Esophagus muscularis mucosa (tissue), 4 donors: ENCODE results near the gene CPD. TPM values are rescaled to one million over a fixed set of nuclear protein-coding genes. Genes with fewer than 3 reads are reported as not detected.
"Not testable (repeated sequence)": the region's sequence is repeated elsewhere in the genome, so short reads cannot be mapped to it uniquely, and the experiment has no call there.

ENCODE experiments used
- DNase-seq: peaks from one replicate; pipeline ENCODE4 v3.0.0-alpha.2; 2017; ENCODE audit errors: extremely low spot score
- H3K27ac ChIP-seq, 4 donors: fragments of 200-600 bp; sonication (generic); replicated peaks in 1 of 4; 1 replicate in 3 of 4; 2 replicates in 1 of 4; pipeline ENCODE4 v1.5.1; 2016 to 2019; ENCODE audit warnings: mild to moderate bottlenecking in 1 of 4
- H3K27me3 ChIP-seq, 4 donors: fragments of 200-600 bp; sonication (generic); one replicate each; pipeline versions ENCODE4 v1.5.1 to v1.6.0; 2016 to 2019
- H3K36me3 ChIP-seq, 4 donors: fragments of 200-600 bp; sonication (generic); one replicate each; pipeline ENCODE4 v1.5.1; 2016 to 2019
- H3K4me1 ChIP-seq, 4 donors: fragments of 200-600 bp; sonication (generic); one replicate each; pipeline ENCODE4 v1.5.1; 2016 to 2019
- H3K4me3 ChIP-seq, 4 donors: fragments of 200-600 bp; sonication (generic); 1 replicate in 2 of 4; 2 replicates in 2 of 4; pipeline ENCODE4 v1.5.1; 2016 to 2019; ENCODE audit warnings: mild to moderate bottlenecking in 4 of 4, moderate library complexity in 1 of 4
- H3K9me3 ChIP-seq, 4 donors: fragments of 200-600 bp; sonication (generic); 1 replicate in 3 of 4; 2 replicates in 1 of 4; pipeline ENCODE4 v1.5.1; 2016 to 2019
- CTCF ChIP-seq, 3 experiments: fragments of 200-600 bp in 2 of 3; fragments of 450-650 bp in 1 of 3; sonication (generic) in 2 of 3; IDR thresholded peaks; one replicate each; pipeline ENCODE4 v1.5.1; 2017 to 2019; ENCODE audit warnings: antibody characterized with exemption in 3 of 3, mild to moderate bottlenecking in 2 of 3, moderate library complexity in 1 of 3
- EP300 ChIP-seq: sonication (generic); formaldehyde crosslinking; IDR thresholded peaks from one replicate; pipeline ENCODE4 v1.6.1; 2017; ENCODE audit warnings: antibody characterized with exemption
- POLR2A ChIP-seq: fragments of 450-650 bp; IDR thresholded peaks from one replicate; pipeline ENCODE4 v1.6.1; 2017; ENCODE audit warnings: antibody characterized with exemption, moderate library complexity, mild to moderate bottlenecking, low read depth
- POLR2AphosphoS5 ChIP-seq, 2 donors: sonication (generic); formaldehyde crosslinking; IDR thresholded peaks; one replicate each; pipeline ENCODE4 v1.6.1; 2017; ENCODE audit warnings: antibody characterized with exemption in 2 of 2
- WGBS: methylation state at CpG from one replicate; pipeline ENCODE4 v1.1.5; 2018; 5-methylcytosine and 5-hydroxymethylcytosine counted together
- intact Hi-C: fragments of 100-400 bp; cut with DNase I; formaldehyde crosslinking; loops from one replicate; pipeline ENCODE4 v1.15.1; 2023
- total RNA-seq, 4 donors: library from RNA; depleted of rRNA; stranded (reverse); fragments of >200 nt; gene quantifications; one replicate each; pipeline versions ENCODE4 v1.1.0 to v1.2.1, GENCODE V29; 2016

CPD gene
- total RNA-seq, 4 donors from 2014 or later, result 67.0 to 141 (median 95.1) TPM

DNA sequence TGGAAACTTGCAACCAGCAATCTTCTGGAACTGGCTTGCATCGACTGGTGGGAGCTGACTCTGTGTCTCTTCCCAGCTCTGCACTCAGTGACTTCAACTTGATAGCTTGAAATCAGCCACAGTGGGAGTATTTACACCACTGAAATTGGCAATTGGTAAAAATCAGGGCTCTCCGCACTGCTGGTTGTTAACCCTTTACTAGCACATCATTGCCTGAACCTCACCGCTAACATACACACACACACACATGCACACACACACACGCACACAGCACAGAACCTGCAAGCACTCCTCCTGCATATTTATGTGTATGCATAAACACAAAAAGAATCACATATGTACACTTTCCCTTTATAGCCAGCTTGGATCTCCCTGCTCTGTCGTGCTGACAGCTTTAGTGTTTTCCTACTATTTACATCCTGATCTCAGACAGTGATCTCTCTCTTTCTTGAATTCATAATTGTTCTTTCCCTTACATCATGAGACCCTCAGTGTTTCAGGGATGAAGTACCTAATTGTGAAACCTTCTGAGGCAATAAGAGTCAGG is 37.0 kb upstream of the CPD start:
- Histone ChIP-seq H3K4me1 (peaks cover 31 to 54% (median 44%) of the 10 kb centered on the region in 4 donors), H3K9me3 (no peaks in the 10 kb centered on the region), H3K4me3 (no peak overlapping the region), H3K36me3 (no peaks in the 10 kb centered on the region), H3K27me3 (no peaks in the 10 kb centered on the region), H3K27ac (peak overlapping the region; percentile 56 to 81 (median 74))
- 90% methylated on average over 5 of the region's 5 CpGs for WGBS
- DNase-seq, result peak; percentile 39
- intact Hi-C loops, result loop anchor here (5.0 to 10.0 kb wide), 3 partner anchors 41 to 133 kb away; partner anchors contain the start of gene GOSR1
- no peak for TF ChIP-seq POLR2AphosphoS5 (IDR thresholded peaks at IDR 0.05)
- TF ChIP-seq POLR2A, result no peak
- TF ChIP-seq EP300, result no peak
- no peak for TF ChIP-seq CTCF (IDR thresholded peaks at IDR 0.05)

DNA sequence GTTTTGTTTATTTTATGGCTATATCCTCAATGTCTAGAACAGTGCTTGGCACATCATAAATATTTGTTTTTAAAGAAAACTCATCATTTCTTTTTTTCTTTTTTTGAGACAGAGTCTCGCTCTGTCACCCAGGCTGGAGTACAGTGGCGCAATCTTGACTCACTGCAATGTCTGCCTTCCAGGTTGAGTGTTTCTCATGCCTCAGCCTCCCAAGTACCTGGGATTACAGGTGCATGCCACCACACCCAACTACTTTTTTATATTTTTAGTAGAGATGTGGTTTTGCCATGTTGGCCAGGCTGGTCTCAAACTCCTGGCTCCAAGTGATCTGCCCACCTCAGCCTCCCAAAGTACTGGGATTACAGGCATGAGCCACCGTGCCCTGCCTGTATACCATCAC is 35.5 kb upstream of the CPD start:
- intact Hi-C loops, result loop anchor here (5.0 to 10.0 kb wide), 3 partner anchors 39 to 132 kb away; partner anchors contain the start of gene GOSR1
- DNase-seq, H3K27me3 ChIP-seq, H3K4me3 ChIP-seq, H3K9me3 ChIP-seq, H3K36me3 ChIP-seq: not testable (repeated sequence)
- H3K27ac ChIP-seq, result peak overlapping the region in 1 of 4 donors; percentile 19
- peaks cover 31 to 54% (median 44%) of the 10 kb centered on the region in 4 donors for H3K4me1 ChIP-seq
- WGBS, result 100% methylated on average over 3 of the region's 3 CpGs

GRCh38 chr17:30343796-30344195 is 34.9 kb upstream of the CPD start:
- Histone ChIP-seq H3K4me1 (peaks cover 31 to 54% (median 44%) of the 10 kb centered on the region in 4 donors), H3K36me3 (no peaks in the 10 kb centered on the region), H3K9me3 (no peaks in the 10 kb centered on the region), H3K27me3 (no peaks in the 10 kb centered on the region), H3K27ac (peak overlapping the region; percentile 27 to 70 (median 55)), H3K4me3 (no peak overlapping the region)
- intact Hi-C loops, result loop anchor here (5.0 to 10.0 kb wide), 3 partner anchors 39 to 131 kb away; partner anchors contain the start of gene GOSR1
- 66% methylated on average over 4 of the region's 4 CpGs for WGBS
- TF ChIP-seq POLR2AphosphoS5 (IDR thresholded peaks at IDR 0.05), result no peak
- TF ChIP-seq CTCF (IDR thresholded peaks at IDR 0.05), result no peak
- no peak for TF ChIP-seq EP300
- no peak for TF ChIP-seq POLR2A
- no peak for DNase-seq

DNA sequence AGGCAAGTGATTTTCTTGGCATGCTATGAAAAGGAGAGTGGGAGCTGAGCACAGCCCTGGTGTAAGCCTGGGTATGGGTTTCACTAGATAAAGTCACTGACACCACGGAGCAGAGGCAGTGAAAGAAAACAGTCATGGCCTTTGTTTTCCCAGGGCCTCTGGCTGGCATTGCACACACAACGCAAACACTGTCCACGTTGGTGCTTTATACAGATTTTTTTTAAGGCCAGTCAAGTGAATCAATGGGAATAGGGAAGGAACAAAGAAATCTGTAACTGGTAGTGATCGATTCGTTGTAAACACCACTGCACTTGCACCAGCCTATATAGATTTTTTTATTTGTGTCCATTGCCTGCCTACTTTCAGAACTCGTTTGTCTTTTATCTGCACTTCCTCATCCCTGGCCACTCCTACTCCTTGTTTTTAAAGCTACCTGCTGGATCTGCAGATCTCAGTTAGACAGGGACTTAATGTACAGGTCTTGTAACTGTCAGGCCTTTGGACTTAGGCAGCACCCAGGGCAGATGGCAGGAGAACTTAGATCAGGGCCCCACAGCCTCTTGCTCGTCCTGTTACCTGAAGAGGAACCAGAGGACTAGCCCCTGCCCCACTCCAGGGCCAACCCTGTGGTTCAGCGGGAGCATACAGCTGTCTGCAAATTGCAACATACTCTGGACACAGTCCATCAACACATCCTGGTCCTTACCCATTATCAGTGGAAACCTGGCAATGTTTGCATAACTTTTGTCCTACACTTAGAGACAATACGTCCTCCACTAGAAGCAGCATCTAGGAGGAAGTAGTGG is 34.2 kb upstream of the CPD start:
- H3K4me1 ChIP-seq, result peaks cover 31 to 54% (median 44%) of the 10 kb centered on the region in 4 donors
- peak overlapping the region; percentile 27 to 70 (median 56) for H3K27ac ChIP-seq
- no peaks in the 10 kb centered on the region for H3K27me3 ChIP-seq
- intact Hi-C loops, result loop anchor here (5.0 to 10.0 kb wide), 3 partner anchors 38 to 130 kb away; partner anchors contain the start of gene GOSR1
- H3K4me3 ChIP-seq, result no peak overlapping the region
- H3K36me3 ChIP-seq, result no peaks in the 10 kb centered on the region
- TF ChIP-seq POLR2AphosphoS5 (IDR thresholded peaks at IDR 0.05) (peak; percentile 57 to 60), POLR2A (no peak)
- peak; percentile 92 for DNase-seq
- no peaks in the 10 kb centered on the region for H3K9me3 ChIP-seq
- 45% methylated on average over 9 of the region's 9 CpGs for WGBS

GRCh38 chr17:30345089-30345433 is 33.7 kb upstream of the CPD start:
- no peaks in the 10 kb centered on the region for H3K9me3 ChIP-seq
- no peaks in the 10 kb centered on the region for H3K36me3 ChIP-seq
- peaks cover 31 to 49% (median 40%) of the 10 kb centered on the region in 4 donors for H3K4me1 ChIP-seq
- DNase-seq, result no peak
- H3K27me3 ChIP-seq, result no peaks in the 10 kb centered on the region
- WGBS, result 92% methylated on average over 2 of the region's 2 CpGs
- peak overlapping the region; percentile 46 to 68 (median 62) for H3K27ac ChIP-seq
- no peak for TF ChIP-seq EP300
- TF ChIP-seq CTCF (IDR thresholded peaks at IDR 0.05), result no peak
- no peak for TF ChIP-seq POLR2A
- no peak for TF ChIP-seq POLR2AphosphoS5 (IDR thresholded peaks at IDR 0.05)
- no peak overlapping the region for H3K4me3 ChIP-seq
- intact Hi-C loops, result loop anchor here (10.0 kb wide), 2 partner anchors 80 to 130 kb away; partner anchors contain the start of gene GOSR1
